Naive B cell (primary cell): ENCODE results near the gene ANO10. TPM values are rescaled to one million over a fixed set of nuclear protein-coding genes. Genes with fewer than 3 reads are reported as not detected.
"Not testable (repeated sequence)": the region's sequence is repeated elsewhere in the genome, so short reads cannot be mapped to it uniquely, and the experiment has no call there.

Source experiments
- ATAC-seq, 2 donors: fragments of 150-1000 bp; cut with Tn5 transposase; 2 replicates each; pipeline ENCODE4 v1.10.0; 2021; ENCODE audit warnings: low read depth in 2 of 2, mild to moderate bottlenecking in 2 of 2, moderate library complexity in 2 of 2
- DNase-seq: peaks from one replicate; pipeline ENCODE4 v3.0.0; 2022
- H3K27ac Mint-ChIP-seq, 6 donors: one replicate each; pipeline ENCODE4 v1.8.0; 2020 to 2022; ENCODE audit warnings: mild to moderate bottlenecking in 6 of 6, mixed read lengths in 6 of 6, moderate library complexity in 5 of 6, inconsistent platforms in 2 of 6
- H3K27me3 Mint-ChIP-seq, 3 donors: one replicate each; pipeline ENCODE4 v1.8.0; 2021 to 2022; ENCODE audit warnings: mixed read lengths in 3 of 3, mild to moderate bottlenecking in 1 of 3
- H3K36me3 Mint-ChIP-seq, 2 donors: one replicate each; pipeline ENCODE4 v1.8.0; 2020 to 2022; ENCODE audit warnings: mixed read lengths in 2 of 2, inconsistent platforms in 1 of 2, mild to moderate bottlenecking in 1 of 2
- H3K4me1 Mint-ChIP-seq, 3 donors: one replicate each; pipeline ENCODE4 v1.8.0; 2020 to 2022; ENCODE audit warnings: mixed read lengths in 3 of 3, inconsistent platforms in 1 of 3, mild to moderate bottlenecking in 1 of 3, moderate library complexity in 1 of 3
- H3K4me3 Mint-ChIP-seq, 8 donors: one replicate each; pipeline ENCODE4 v1.8.0; 2020 to 2022; ENCODE audit warnings: mild to moderate bottlenecking in 8 of 8, mixed read lengths in 8 of 8, moderate library complexity in 8 of 8, inconsistent platforms in 2 of 8
- H3K9me3 Mint-ChIP-seq, 7 donors: one replicate each; pipeline ENCODE4 v1.8.0; 2020 to 2022; ENCODE audit warnings: mixed read lengths in 7 of 7, mild to moderate bottlenecking in 5 of 7, inconsistent platforms in 2 of 7, moderate library complexity in 1 of 7
- polyA plus RNA-seq, 6 donors: library from polyadenylated mRNA; unstranded; fragments of 300-500 nt; fragmentation: Illumina TruSeq; gene quantifications; one replicate each; pipeline ENCODE4 v1.2.3, GENCODE V29; 2021; ENCODE audit warnings: low read depth in 6 of 6

Gene ANO10
- polyA plus RNA-seq, 6 donors from 2014 or later: 2.9 to 5.1 (median 3.8) TPM

DNA sequence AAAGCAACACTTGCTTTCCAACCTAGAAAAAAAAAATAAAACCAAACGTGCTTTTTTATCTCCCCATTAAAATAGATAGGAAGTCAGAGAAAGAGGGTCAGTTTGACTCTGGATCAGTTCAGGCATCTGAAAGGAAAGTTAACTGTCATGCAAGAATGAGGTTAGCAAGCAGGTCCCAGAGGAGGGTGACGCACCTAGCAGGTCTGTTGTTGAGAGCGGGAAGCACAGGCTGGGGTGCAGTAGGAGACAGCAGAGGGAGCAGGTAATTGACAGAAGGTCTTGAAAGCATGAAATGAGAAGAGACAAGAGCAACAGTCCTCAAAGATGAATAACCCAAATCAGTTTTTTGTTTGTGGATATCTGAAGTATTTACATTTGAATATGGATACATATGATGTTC lies 82.5 kb downstream of the ANO10 start:
- H3K4me1 Mint-ChIP-seq: no peaks in the 10 kb centered on the region
- H3K27ac Mint-ChIP-seq: peak overlapping the region in 1 of 6 donors; percentile 78
- H3K36me3 Mint-ChIP-seq: no peaks in the 10 kb centered on the region
- no peak for DNase-seq
- no peak overlapping the region for H3K4me3 Mint-ChIP-seq
- H3K9me3 Mint-ChIP-seq: no peaks in the 10 kb centered on the region
- no peak for ATAC-seq
- H3K27me3 Mint-ChIP-seq: no peaks in the 10 kb centered on the region

DNA sequence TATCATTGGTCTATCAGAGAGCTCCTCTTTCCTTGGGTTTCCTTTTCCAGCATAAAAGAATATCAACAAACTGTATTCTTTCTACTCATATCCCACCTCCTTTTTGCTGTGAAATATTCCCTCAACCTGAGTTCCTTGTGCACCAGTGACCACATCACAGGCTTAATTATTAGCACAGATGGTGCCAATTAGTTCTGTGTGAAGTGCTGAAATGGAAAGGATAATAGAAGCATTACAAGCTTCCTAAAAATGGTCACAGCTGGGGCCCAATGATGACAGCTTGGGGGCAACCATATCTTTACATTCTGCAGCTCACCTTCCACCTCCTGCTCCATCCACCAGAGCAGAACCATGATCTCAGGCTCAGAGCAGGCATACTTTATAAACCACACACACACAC lies 84.6 kb downstream of the ANO10 start:
- peak overlapping the region in 1 of 6 donors; percentile 19 for H3K27ac Mint-ChIP-seq
- H3K27me3 Mint-ChIP-seq: no peaks in the 10 kb centered on the region
- no peaks in the 10 kb centered on the region for H3K4me1 Mint-ChIP-seq
- no peaks in the 10 kb centered on the region for H3K9me3 Mint-ChIP-seq
- no peak overlapping the region for H3K4me3 Mint-ChIP-seq
- ATAC-seq (no peak), DNase-seq (no peak)
- no peaks in the 10 kb centered on the region for H3K36me3 Mint-ChIP-seq

DNA sequence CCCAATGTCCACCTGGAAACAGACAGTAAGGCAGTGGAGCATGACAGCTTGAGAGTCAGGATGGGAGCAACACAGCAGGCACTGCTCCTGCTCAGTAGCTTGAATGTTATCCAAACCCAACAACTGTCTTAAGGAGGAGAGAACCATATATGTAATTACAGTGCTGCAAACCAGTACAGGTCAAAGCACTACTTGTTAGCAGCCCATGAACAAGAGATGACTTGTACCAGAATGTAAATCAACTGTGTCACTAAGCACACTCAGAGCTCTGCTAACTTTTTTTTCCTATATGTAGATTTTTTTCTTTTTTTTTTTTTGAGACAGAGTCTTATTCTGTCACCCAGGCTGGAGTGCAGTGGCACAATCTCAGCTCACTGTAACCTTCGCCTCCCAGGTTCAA lies 87.1 kb downstream of the ANO10 start:
- Mint-ChIP-seq H3K4me3 (no peak overlapping the region), H3K4me1 (no peaks in the 10 kb centered on the region), H3K9me3 (no peaks in the 10 kb centered on the region), H3K27me3 (no peaks in the 10 kb centered on the region), H3K27ac (no peak overlapping the region), H3K36me3 (no peaks in the 10 kb centered on the region)
- ATAC-seq (no peak), DNase-seq (no peak)

DNA sequence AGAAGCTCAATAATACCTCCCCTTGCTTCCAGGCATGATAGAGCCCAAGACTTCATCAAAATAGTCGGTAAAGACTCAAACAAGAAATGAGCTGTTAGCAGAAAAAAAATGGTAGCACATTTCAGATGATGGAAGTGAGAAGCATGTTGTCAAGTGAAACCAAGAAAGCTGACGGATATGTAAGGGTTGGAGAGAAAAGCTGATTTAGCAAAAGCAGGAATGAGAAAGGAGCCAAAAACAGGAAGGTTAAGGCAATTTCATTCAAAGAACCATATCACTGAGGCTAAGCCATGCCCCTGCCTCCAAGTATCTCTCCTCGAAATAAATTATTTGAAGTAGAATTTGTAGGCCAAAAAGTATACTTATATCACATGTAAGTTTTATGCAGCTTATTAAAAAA lies 88.8 kb downstream of the ANO10 start:
- no peaks in the 10 kb centered on the region for H3K27me3 Mint-ChIP-seq

DNA sequence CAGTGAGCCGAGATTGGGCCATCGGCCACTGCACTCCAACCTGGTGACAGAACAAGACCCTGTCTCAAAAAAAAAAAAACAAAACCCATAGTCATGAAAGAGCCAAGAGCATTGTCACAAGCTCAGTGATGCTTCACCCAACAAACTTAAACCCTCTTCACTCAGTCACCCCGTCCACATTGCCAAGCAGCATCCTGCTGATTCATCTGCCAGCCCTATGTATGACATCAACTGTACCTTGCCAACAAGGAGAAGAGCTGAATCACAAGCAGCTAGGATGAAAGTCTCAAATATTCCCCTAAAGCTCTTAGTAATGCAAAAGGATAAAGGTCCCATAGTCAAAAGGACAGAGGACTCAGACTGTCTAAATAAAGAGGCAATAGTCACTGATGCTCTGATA lies 90.0 kb downstream of the ANO10 start:
- Mint-ChIP-seq H3K9me3 (peaks cover 4 to 12% (median 6%) of the 10 kb centered on the region in 7 donors), H3K4me3 (peak overlapping the region in 1 of 8 donors; percentile 12), H3K27ac (no peak overlapping the region), H3K4me1 (no peaks in the 10 kb centered on the region), H3K27me3 (no peaks in the 10 kb centered on the region), H3K36me3 (peaks cover 9 to 11% of the 10 kb centered on the region in 2 donors)
- no peak for ATAC-seq
- no peak for DNase-seq

More for the DNA sequence above, 88.8 kb downstream of the ANO10 start:
- H3K36me3 Mint-ChIP-seq: peaks cover 5 to 7% of the 10 kb centered on the region in 2 donors
- peaks cover 0 to 7% (median 3%) of the 10 kb centered on the region in 7 donors for H3K9me3 Mint-ChIP-seq
- no peak overlapping the region for H3K27ac Mint-ChIP-seq
- H3K4me3 Mint-ChIP-seq: no peak overlapping the region
- DNase-seq: no peak
- H3K4me1 Mint-ChIP-seq: no peaks in the 10 kb centered on the region
- no peak for ATAC-seq

DNA sequence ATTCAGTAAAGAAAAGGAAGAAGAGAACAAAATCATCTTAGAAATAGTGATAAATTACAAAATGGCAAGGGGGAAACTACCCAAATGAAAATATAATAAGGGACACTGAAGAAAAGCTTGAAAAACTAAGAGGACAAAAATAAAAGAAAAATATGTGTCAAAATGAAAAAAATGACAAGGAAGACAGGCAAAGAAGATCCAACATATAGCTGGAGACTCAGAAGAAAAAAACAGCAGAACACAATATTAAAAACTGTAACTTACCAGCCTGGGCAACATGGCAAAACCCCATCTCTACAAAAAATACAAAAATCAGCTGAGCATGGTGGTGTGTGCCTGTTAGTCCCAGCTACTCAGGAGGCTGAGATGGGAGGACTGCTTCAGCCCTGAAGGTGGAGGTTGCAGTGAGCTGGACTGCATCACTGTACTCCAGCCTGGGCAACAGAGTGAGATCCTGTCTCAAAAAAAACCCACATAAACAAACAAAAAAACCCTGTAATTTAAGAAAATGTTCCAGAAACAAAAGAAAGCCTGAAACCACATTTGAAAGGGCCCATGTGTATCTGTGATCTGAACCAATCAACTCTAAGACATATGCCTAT lies 93.2 kb downstream of the ANO10 start:
- no peaks in the 10 kb centered on the region for H3K4me1 Mint-ChIP-seq
- no peak for ATAC-seq
- H3K4me3 Mint-ChIP-seq: peak overlapping the region in 1 of 8 donors; percentile 22
- H3K27me3 Mint-ChIP-seq: no peaks in the 10 kb centered on the region
- peaks cover 9 to 11% of the 10 kb centered on the region in 2 donors for H3K36me3 Mint-ChIP-seq
- H3K9me3 Mint-ChIP-seq: peaks cover 4 to 12% (median 7%) of the 10 kb centered on the region in 7 donors
- H3K27ac Mint-ChIP-seq: no peak overlapping the region
- no peak for DNase-seq

DNA sequence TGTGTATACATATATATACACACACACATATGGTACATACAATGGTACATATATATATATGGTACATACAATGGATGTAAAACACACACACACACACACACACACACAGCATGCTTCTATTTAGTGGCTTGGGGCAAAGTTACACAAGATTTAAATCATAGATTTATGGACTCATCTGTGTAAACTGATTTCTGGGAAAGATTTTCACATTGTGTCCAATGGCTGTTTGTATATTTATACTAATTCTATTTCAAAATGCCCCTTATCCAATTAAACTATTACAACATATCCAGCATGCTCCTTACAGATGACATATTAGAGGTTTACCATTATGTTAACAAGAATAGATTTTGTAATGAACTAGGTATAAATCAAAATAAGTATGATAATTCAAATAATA lies 94.9 kb downstream of the ANO10 start:
- ATAC-seq (no peak), DNase-seq (no peak)
- no peaks in the 10 kb centered on the region for H3K4me1 Mint-ChIP-seq
- no peaks in the 10 kb centered on the region for H3K27me3 Mint-ChIP-seq
- H3K4me3 Mint-ChIP-seq: no peak overlapping the region
- H3K36me3 Mint-ChIP-seq: peaks cover 9 to 11% of the 10 kb centered on the region in 2 donors
- peaks cover 4 to 12% (median 7%) of the 10 kb centered on the region in 7 donors for H3K9me3 Mint-ChIP-seq
- H3K27ac Mint-ChIP-seq: no peak overlapping the region

DNA sequence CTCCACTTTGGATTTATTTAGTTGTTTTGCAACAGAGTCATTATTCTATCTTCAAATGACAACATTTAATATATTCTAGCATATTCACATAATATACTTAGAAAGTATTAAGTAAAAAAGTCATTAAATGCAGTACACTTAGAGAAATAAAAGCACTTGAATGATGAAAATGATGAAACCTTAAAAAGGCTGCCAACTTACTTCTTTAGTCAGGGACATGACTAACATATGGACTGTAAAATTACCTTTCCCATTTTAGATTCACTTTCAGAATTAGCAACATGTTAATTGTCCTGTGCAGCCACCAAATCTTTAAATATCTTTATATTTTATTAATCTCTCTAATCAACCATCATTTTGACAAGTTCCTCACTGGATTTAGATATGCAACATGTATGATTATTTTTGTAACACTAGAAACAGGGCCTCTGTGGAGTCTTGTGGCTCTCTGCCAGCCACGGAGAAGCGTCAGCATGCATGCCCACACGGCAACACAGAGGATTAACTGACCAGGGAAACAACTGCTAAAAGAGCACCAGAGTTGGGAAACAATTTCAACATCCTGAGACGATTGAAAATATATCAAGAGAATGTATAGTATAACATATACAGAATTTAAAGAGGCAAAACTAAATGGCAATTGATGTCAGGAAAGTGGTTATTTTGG lies 95.7 kb downstream of the ANO10 start:
- no peak overlapping the region for H3K27ac Mint-ChIP-seq
- no peaks in the 10 kb centered on the region for H3K4me1 Mint-ChIP-seq
- peaks cover 9 to 15% of the 10 kb centered on the region in 2 donors for H3K36me3 Mint-ChIP-seq
- ATAC-seq (no peak), DNase-seq (no peak)
- no peaks in the 10 kb centered on the region for H3K27me3 Mint-ChIP-seq
- H3K4me3 Mint-ChIP-seq: no peak overlapping the region
- peaks cover 4 to 20% (median 7%) of the 10 kb centered on the region in 7 donors for H3K9me3 Mint-ChIP-seq

DNA sequence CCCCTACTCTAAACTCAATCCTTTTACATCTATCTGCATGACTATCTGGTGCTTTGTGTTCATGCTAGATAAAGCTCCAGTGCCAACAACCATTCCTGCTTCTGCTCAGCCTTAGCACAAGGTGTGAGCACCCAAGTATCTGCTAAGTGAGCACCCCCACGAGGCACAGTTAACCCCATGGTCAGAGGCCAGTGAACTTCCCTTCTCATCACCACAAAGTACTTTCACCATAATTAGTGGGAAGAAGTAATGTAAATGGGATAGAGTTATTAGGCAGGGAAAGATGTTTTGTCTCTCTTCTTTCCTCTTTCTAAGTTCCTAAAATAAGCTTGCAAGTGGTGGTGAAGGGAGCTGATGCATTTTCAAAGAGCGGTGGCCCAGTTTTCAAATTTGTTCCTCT lies 96.4 kb downstream of the ANO10 start:
- H3K9me3 Mint-ChIP-seq: peaks cover 4 to 25% (median 9%) of the 10 kb centered on the region in 7 donors
- H3K4me1 Mint-ChIP-seq: no peaks in the 10 kb centered on the region
- DNase-seq (no peak), ATAC-seq (no peak)
- no peak overlapping the region for H3K27ac Mint-ChIP-seq
- no peaks in the 10 kb centered on the region for H3K27me3 Mint-ChIP-seq
- H3K4me3 Mint-ChIP-seq: no peak overlapping the region
- H3K36me3 Mint-ChIP-seq: peaks cover 9 to 17% of the 10 kb centered on the region in 2 donors

DNA sequence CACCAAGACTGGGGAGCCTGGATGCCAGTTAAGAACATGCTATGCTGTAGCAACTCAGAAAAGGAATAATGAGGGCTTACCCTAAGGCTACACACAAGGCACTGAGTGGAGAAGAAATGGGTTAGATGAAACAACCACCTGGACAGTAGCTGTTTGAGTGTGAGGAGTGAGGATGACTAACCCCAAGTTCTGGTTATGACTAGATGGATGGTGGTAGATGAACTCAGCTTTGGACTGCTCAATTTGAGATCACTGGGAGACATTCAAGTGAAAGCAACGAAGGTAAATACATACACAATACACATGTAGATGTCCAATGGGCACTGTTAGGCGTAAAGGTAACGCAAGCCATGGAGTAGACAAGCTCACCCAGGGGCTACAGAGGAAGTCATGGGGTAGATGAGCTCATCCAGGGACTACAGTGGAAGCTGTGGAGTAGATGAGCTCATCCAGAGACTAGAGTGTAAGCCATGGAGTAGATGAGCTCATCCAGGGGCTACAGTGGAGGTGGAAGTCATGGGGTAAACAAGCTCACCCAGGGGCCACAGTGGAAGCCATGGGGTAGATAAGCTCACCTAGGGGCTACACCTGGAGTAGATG lies 98.3 kb downstream of the ANO10 start:
- Mint-ChIP-seq H3K36me3 (peaks cover 25 to 33% of the 10 kb centered on the region in 2 donors), H3K4me3 (no peak overlapping the region), H3K9me3 (peaks cover 14 to 42% (median 21%) of the 10 kb centered on the region in 7 donors), H3K27me3 (no peaks in the 10 kb centered on the region), H3K27ac (no peak overlapping the region), H3K4me1 (no peaks in the 10 kb centered on the region)
- no peak for ATAC-seq
- DNase-seq: no peak

DNA sequence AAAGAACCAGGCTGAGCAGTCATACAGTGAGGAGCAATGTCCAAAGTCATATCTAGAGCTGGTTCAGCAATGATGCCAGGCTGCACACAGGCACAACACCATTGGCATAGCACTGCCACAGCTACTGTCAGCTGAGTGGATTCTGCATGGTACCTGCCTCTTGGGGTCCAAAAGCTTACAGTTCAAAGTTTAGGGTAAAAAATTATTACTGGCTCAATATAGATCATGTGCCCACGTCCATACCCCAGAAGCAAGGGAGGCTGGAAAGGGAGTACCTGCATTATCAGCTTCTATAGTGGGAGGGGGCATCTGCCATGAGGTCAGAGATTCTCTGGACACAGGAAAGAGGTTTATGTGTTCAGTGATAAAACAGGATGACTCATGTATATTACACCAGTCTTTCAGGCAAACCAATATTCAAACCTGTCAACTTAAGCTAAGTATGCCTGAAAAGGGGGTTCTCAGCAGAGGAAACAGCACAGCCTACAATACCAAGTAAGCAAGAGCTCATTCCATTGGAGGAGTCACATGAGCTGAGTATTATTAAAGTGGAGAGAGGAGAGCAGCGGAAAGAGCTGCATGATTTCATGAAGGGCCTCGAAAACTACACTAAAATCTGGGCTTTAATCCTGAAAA lies 99.0 kb downstream of the ANO10 start:
- Mint-ChIP-seq H3K27ac (no peak overlapping the region), H3K9me3 (peaks cover 12 to 44% (median 25%) of the 10 kb centered on the region in 7 donors), H3K4me1 (no peaks in the 10 kb centered on the region), H3K4me3 (no peak overlapping the region), H3K36me3 (peaks cover 20 to 33% of the 10 kb centered on the region in 2 donors), H3K27me3 (no peaks in the 10 kb centered on the region)
- ATAC-seq: no peak
- DNase-seq: no peak

DNA sequence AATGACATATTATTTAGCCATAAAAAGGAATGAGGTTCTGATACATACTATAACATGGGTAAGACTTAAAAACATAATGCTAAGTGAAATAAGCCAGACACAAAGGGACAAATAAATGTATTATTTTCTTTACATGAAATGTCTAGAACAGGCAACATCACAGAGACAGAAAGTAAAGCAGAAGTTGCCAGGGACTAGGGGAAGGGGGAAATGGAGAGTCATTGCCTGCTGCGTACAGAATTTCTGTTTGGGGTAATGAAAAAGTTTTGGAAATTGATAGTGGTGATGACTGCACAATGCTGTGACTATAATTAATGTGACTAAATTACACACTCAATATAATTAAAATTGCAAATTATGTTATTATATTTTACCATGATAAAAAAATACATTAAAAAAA lies 99.9 kb downstream of the ANO10 start:
- no peak overlapping the region for H3K4me3 Mint-ChIP-seq
- no peaks in the 10 kb centered on the region for H3K27me3 Mint-ChIP-seq
- H3K9me3 Mint-ChIP-seq: peaks cover 11 to 44% (median 22%) of the 10 kb centered on the region in 7 donors
- no peak for ATAC-seq
- no peaks in the 10 kb centered on the region for H3K4me1 Mint-ChIP-seq
- H3K27ac Mint-ChIP-seq: no peak overlapping the region
- peaks cover 20 to 31% of the 10 kb centered on the region in 2 donors for H3K36me3 Mint-ChIP-seq
- DNase-seq: no peak

DNA sequence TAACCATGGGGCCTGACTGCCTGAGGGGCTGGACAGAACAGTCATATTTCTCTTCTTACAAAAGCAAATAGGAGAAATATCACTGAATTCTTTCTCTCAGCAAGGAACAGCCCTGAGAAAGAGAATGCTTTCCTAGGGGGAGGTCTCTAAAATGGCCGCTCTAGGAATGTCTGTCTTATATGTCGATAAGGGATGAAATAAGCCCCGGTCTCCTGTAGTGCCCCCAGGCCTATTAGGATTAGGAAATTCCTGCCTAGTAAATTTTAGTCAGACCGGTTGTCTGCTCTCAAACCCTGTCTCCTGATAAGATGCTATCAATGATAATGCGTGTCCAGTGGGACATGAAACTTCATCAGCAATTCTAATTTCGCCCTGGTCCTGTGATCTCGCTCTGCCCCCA lies 103.3 kb downstream of the ANO10 start:
- not testable (repeated sequence) for H3K4me3 Mint-ChIP-seq, H3K4me1 Mint-ChIP-seq, DNase-seq, ATAC-seq, H3K27me3 Mint-ChIP-seq
- Mint-ChIP-seq H3K27ac (peak overlapping the region in 1 of 6 donors; percentile 18), H3K36me3 (peaks cover 30 to 39% of the 10 kb centered on the region in 2 donors), H3K9me3 (peaks cover 15 to 44% (median 28%) of the 10 kb centered on the region in 7 donors)
